ENCODE data around the gene AQP3. TPM values are rescaled to one million over a fixed set of nuclear protein-coding genes. Genes with fewer than 3 reads are reported as not detected.

AQP3 gene
- polyA plus RNA-seq, 2 of the 4 experiments (the other 2 are of a cell fraction): 6.2 to 18.8 TPM

DNA sequence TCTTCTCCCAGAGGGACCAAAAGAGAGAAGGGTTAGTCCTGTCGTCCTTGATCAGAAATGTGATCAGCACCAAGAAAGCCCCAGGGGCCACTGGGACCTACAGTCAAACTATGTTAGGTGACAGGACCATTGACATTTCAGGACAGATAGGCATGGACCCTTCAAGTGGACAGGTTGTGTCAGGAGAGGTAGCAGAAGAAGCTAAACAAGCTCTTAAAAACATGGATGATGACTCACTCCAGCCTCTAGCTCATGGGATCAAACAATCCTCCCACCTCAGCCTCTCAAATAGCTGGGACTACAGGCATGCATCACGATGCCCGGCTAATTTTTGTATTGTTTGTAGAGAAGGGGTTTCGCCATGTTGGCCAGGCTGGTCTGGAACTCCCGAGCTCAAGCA lies 2.3 kb upstream of the AQP3 start:
- peaks cover 39% of the 10 kb centered on the region for H3K4me1 ChIP-seq

DNA sequence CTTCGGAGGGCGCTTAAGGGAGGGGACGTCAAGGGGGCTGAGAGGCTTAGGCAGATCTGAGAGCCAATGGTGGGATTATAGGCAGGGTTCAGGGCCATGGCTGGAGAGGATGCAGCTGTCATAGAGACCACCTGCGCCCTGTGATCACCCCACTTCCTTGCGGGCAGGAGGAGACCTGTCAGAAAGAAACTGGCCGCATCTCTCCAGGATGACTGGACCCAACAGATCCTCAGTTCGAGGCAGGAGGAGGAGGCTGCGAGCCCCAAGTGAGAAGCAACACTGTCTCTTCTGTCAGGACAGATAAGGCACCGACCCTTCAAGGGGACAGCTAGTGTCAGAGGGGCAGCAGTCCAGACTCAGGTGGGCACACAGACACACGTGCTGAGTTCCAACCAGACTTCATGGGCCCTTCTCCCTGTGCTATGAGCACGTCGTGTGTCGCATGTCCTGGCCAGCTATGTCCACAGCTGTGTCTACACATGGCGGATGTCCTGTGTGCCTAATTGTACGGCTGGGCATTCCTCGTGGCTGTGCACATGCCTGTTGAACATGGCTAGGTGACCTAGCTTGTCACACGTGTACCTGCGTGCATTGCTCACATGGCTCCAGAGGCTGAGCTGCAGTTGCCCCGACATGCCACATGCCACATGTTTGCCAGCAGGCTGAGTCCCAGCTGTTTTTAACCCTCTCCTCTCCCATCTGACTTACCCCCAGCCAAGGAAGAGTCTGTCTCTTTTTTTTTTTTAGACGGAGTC lies 583 bp upstream of the AQP3 start:
- peak overlapping the region; percentile 43 to 80; a peak in 5 of 6 replicates for H3K27ac ChIP-seq
- FAIRE-seq (no peak), ATAC-seq (peak in 1 of 2 experiments; percentile 13; a peak in 3 of 6 replicates), DNase-seq (ENCODE audit: low read depth in 1 of 2, low spot score in 1 of 2) (no peak)
- no peak for TF ChIP-seq POLR2AphosphoS2 (conservative IDR thresholded peaks at IDR 0.05; ENCODE audit: low read length)
- TF ChIP-seq, protein P1, sequence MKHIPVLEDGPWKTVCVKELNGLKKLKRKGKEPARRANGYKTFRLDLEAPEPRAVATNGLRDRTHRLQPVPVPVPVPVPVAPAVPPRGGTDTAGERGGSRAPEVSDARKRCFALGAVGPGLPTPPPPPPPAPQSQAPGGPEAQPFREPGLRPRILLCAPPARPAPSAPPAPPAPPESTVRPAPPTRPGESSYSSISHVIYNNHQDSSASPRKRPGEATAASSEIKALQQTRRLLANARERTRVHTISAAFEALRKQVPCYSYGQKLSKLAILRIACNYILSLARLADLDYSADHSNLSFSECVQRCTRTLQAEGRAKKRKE (CRISPR knock-in tag; IDR thresholded peaks at IDR 0.05; ENCODE audit: low read depth): no peak
- TF ChIP-seq TFCP2L1 (CRISPR knock-in tag; IDR thresholded peaks at IDR 0.05): no peak
- TF ChIP-seq ZNF302 (CRISPR knock-in tag; IDR thresholded peaks at IDR 0.05): no peak
- no peak for TF ChIP-seq CEBPB (IDR thresholded peaks at IDR 0.05)
- TF ChIP-seq, protein P2, sequence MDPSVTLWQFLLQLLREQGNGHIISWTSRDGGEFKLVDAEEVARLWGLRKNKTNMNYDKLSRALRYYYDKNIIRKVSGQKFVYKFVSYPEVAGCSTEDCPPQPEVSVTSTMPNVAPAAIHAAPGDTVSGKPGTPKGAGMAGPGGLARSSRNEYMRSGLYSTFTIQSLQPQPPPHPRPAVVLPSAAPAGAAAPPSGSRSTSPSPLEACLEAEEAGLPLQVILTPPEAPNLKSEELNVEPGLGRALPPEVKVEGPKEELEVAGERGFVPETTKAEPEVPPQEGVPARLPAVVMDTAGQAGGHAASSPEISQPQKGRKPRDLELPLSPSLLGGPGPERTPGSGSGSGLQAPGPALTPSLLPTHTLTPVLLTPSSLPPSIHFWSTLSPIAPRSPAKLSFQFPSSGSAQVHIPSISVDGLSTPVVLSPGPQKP (IDR thresholded peaks at IDR 0.05; ENCODE audit: low read depth, low read length): no peak
- H3K4me3 ChIP-seq: peak overlapping the region; percentile 42
- peak overlapping the region; percentile 92 for H3K4me2 ChIP-seq
- WGBS (ENCODE audit: missing lambda C conversion rate): 66% methylated on average over 20 of the region's 20 CpGs
- CTCF ChIA-PET: interaction anchor here (0.6 to 41.9 kb wide), 13 partner anchors 2 to 367 kb away, joined by 3 to 834 read pairs (median 5); partner anchors contain the start of genes AQP3, AQP7, NFX1 and NOL6
- H3K9me3 ChIP-seq: no peaks in the 10 kb centered on the region
- POLR2A ChIA-PET: interaction anchor here (1.0 kb wide), 2 partner anchors 73 to 76 kb away, joined by 3 to 4 read pairs; partner anchors contain the start of gene ANKRD18B
- peaks cover 36% of the 10 kb centered on the region for H3K4me1 ChIP-seq

More for the DNA sequence above, 2.3 kb upstream of the AQP3 start:
- no peak for DNase-seq (ENCODE audit: low read depth in 1 of 2, low spot score in 1 of 2)
- no peak for TF ChIP-seq TFCP2L1 (CRISPR knock-in tag; IDR thresholded peaks at IDR 0.05)
- TF ChIP-seq, protein P3, sequence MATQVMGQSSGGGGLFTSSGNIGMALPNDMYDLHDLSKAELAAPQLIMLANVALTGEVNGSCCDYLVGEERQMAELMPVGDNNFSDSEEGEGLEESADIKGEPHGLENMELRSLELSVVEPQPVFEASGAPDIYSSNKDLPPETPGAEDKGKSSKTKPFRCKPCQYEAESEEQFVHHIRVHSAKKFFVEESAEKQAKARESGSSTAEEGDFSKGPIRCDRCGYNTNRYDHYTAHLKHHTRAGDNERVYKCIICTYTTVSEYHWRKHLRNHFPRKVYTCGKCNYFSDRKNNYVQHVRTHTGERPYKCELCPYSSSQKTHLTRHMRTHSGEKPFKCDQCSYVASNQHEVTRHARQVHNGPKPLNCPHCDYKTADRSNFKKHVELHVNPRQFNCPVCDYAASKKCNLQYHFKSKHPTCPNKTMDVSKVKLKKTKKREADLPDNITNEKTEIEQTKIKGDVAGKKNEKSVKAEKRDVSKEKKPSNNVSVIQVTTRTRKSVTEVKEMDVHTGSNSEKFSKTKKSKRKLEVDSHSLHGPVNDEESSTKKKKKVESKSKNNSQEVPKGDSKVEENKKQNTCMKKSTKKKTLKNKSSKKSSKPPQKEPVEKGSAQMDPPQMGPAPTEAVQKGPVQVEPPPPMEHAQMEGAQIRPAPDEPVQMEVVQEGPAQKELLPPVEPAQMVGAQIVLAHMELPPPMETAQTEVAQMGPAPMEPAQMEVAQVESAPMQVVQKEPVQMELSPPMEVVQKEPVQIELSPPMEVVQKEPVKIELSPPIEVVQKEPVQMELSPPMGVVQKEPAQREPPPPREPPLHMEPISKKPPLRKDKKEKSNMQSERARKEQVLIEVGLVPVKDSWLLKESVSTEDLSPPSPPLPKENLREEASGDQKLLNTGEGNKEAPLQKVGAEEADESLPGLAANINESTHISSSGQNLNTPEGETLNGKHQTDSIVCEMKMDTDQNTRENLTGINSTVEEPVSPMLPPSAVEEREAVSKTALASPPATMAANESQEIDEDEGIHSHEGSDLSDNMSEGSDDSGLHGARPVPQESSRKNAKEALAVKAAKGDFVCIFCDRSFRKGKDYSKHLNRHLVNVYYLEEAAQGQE (IDR thresholded peaks at IDR 0.05): no peak
- TF ChIP-seq, protein P4, sequence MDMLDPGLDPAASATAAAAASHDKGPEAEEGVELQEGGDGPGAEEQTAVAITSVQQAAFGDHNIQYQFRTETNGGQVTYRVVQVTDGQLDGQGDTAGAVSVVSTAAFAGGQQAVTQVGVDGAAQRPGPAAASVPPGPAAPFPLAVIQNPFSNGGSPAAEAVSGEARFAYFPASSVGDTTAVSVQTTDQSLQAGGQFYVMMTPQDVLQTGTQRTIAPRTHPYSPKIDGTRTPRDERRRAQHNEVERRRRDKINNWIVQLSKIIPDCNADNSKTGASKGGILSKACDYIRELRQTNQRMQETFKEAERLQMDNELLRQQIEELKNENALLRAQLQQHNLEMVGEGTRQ (IDR thresholded peaks at IDR 0.05): no peak
- no peak for TF ChIP-seq BHLHE40 (IDR thresholded peaks at IDR 0.05; ENCODE audit: low read depth, low read length)
- no peak for TF ChIP-seq FOSL2 (IDR thresholded peaks at IDR 0.05)
- TF ChIP-seq FOSL2 (CRISPR knock-in tag; IDR thresholded peaks at IDR 0.05): peak; percentile 50
- WGBS (ENCODE audit: missing lambda C conversion rate): 92% methylated on average over 5 of the region's 5 CpGs
- FAIRE-seq: no peak
- no peak for ATAC-seq
- no peak overlapping the region for H3K4me3 ChIP-seq
- ChIA-PET CTCF (interaction anchor here (1.2 to 41.9 kb wide), 7 partner anchors 0 to 272 kb away, joined by 3 to 834 read pairs (median 68); partner anchors contain the start of genes AQP3, AQP7 and NOL6), POLR2A (no interaction called here)
- no peaks in the 10 kb centered on the region for H3K9me3 ChIP-seq
- no peak overlapping the region for H3K4me2 ChIP-seq
- H3K27ac ChIP-seq: no peak overlapping the region

DNA sequence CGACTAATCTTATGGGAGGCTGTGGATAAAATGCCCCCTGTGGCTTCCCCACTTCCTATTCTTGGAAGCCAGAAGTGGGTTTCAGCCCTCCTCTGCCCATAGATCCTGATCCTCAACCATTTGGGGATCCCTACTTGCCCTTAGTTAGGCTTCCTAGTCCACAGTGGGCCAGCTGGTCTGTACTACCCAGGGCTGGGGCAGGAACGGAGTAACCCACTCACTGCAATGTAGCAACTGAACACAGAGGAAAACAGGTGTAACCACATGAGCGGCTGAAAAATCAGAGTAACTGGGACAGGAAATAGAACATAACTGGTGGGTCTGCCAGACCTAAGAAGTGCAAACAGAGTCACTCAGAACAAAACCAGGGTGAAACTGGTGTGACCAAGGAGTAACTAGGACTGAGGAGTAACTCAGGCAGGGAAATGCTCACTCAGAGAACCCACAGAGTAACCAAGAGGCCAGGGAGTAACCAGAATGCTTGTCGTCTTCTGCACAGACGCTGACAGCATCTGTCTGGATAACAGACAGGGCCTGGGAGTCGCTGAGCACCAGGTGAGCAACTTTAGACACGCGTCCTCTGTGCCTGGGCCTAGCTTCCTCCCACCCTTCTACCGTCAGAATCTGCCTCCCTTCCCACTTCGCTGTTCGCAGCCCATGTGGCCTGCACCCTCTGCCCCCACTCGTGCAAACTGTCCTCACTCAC lies 1.0 kb downstream of the AQP3 start:
- 72% methylated on average over 12 of the region's 12 CpGs for WGBS (ENCODE audit: missing lambda C conversion rate)
- H3K4me1 ChIP-seq: peaks cover 37% of the 10 kb centered on the region
- H3K4me2 ChIP-seq: peak overlapping the region; percentile 92
- POLR2A ChIA-PET: interaction anchor here (0.6 kb wide), 1 partner anchor 9 kb away, joined by 7 read pairs; no protein-coding TSS in a partner anchor
- H3K9me3 ChIP-seq: no peaks in the 10 kb centered on the region
- H3K4me3 ChIP-seq: peak overlapping the region; percentile 42; the same call in 2 of the 3 replicates
- peak overlapping the region; percentile 43 to 80; a peak in 4 of 6 replicates for H3K27ac ChIP-seq
- ATAC-seq: peak; percentile 11 to 14; a peak in 4 of 6 replicates
- DNase-seq (ENCODE audit: low read depth in 1 of 2, low spot score in 1 of 2): no peak
- no peak for FAIRE-seq
- TF ChIP-seq ZC3H11A (IDR thresholded peaks at IDR 0.05): no peak
- no peak for TF ChIP-seq TFCP2L1 (CRISPR knock-in tag; IDR thresholded peaks at IDR 0.05)
- no peak for TF ChIP-seq ZSCAN20 (CRISPR knock-in tag; IDR thresholded peaks at IDR 0.05)
- CTCF ChIA-PET: interaction anchor here (1.1 to 41.9 kb wide), 7 partner anchors 3 to 218 kb away, joined by 3 to 834 read pairs (median 68); partner anchors contain the start of genes AQP3, AQP7 and NOL6

Data from A549 (cell line).